C1 segment of cervical spinal cord (tissue), 14 donors: Measurements from ENCODE around the gene NEFH.
A peak's percentile ranks its signal among the peaks of the same experiment; 100 is the strongest.
"Not testable (repeated sequence)": the region's sequence is repeated elsewhere in the genome, so short reads cannot be mapped to it uniquely, and the experiment has no call there.

ENCODE experiments used
- DNase-seq, 14 donors: peaks; one replicate each; lab custom pipeline; 2025; lab: John Stamatoyannopoulos, UW

NEFH gene, protein sequence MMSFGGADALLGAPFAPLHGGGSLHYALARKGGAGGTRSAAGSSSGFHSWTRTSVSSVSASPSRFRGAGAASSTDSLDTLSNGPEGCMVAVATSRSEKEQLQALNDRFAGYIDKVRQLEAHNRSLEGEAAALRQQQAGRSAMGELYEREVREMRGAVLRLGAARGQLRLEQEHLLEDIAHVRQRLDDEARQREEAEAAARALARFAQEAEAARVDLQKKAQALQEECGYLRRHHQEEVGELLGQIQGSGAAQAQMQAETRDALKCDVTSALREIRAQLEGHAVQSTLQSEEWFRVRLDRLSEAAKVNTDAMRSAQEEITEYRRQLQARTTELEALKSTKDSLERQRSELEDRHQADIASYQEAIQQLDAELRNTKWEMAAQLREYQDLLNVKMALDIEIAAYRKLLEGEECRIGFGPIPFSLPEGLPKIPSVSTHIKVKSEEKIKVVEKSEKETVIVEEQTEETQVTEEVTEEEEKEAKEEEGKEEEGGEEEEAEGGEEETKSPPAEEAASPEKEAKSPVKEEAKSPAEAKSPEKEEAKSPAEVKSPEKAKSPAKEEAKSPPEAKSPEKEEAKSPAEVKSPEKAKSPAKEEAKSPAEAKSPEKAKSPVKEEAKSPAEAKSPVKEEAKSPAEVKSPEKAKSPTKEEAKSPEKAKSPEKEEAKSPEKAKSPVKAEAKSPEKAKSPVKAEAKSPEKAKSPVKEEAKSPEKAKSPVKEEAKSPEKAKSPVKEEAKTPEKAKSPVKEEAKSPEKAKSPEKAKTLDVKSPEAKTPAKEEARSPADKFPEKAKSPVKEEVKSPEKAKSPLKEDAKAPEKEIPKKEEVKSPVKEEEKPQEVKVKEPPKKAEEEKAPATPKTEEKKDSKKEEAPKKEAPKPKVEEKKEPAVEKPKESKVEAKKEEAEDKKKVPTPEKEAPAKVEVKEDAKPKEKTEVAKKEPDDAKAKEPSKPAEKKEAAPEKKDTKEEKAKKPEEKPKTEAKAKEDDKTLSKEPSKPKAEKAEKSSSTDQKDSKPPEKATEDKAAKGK

GRCh38 chr22:29479417-29480261, at the start of gene NEFH:
Gene NEFH (plus strand): TSS chr22:29480218. CDS start chr22:29480263, 45 bp downstream.
- no peak for DNase-seq

GRCh38 chr22:29431986-29432385, 48.0 kb upstream of the NEFH start:
- DNase-seq: no peak

GRCh38 chr22:29433856-29434255, 46.2 kb upstream of the NEFH start:
- DNase-seq: no peak

GRCh38 chr22:29434288-29434687, 45.7 kb upstream of the NEFH start:
- DNase-seq: no peak

- DNase-seq: no peak
Observed at GRCh38 chr22:29435236-29436136, 44.5 kb upstream of the NEFH start.

GRCh38 chr22:29438283-29438682, 41.7 kb upstream of the NEFH start, which contains the start of gene RFPL1:
Gene RFPL1 (plus strand): TSS chr22:29438583.
- DNase-seq: not testable (repeated sequence)

DNA sequence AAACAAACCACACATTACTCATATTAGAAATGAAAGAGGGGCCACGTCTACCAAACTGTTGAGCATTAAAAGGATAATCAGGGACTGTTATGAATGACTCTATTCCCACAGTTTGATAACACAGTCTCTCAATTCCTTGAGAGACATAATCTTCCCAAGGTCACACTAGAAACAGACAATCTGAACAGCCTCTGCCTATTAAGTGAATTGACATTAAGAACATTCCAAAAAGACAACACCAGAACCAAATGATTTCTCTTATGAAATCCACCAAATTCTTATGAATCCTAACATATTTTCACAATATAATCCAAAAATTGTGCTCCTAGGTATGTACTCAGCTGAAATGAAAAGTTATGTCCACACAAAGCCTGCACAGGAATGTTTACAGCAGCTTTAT, 37.0 kb upstream of the NEFH start:
- DNase-seq: no peak

- DNase-seq: no peak
Observed at GRCh38 chr22:29443452-29443851, 36.6 kb upstream of the NEFH start.

- no peak for DNase-seq
Observed at GRCh38 chr22:29443861-29444792, 35.9 kb upstream of the NEFH start.

DNA sequence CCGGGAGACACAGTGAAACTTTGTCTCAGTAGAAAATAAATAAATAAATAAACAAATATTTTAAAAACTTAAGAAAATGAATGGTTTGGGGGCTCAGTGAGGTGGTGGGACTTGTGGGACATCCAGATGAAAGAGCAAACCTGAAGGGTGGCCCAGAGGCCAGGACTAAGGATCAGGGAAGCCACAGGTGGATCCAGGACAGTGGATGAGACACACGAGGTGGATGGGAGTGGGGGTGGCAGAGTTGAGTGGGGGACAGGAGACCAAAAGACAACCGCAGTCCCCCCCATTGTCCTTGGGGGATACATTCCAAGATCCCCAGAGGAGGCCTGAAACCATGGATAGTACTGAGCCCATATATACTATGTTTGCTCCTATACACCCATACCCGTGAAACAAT, 34.5 kb upstream of the NEFH start:
- DNase-seq: no peak

DNA sequence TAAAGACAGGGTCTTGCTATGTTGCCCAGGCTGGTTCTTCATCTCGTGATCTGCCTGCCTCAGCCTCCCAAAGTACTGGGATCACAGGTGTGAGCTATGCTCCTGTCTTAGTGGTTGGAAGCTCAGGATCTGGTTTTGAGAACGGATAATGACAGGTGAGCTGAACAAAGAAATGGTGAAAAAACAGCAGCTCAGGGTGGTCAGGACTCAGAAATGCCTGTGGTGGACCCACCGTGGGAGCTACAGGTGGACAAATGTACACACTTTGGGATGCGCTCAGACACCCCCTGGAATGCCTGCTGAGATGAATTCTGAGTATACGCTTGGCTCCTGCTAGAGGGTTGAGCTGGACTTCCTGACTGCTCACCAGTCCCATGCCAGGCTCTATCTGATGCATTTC, 32.1 kb upstream of the NEFH start:
- DNase-seq: no peak

GRCh38 chr22:29449296-29449875, 30.6 kb upstream of the NEFH start:
- DNase-seq: no peak

- DNase-seq: no peak
Observed at GRCh38 chr22:29450222-29450621, 29.8 kb upstream of the NEFH start.

GRCh38 chr22:29451863-29452262, 28.2 kb upstream of the NEFH start:
- no peak for DNase-seq

DNA sequence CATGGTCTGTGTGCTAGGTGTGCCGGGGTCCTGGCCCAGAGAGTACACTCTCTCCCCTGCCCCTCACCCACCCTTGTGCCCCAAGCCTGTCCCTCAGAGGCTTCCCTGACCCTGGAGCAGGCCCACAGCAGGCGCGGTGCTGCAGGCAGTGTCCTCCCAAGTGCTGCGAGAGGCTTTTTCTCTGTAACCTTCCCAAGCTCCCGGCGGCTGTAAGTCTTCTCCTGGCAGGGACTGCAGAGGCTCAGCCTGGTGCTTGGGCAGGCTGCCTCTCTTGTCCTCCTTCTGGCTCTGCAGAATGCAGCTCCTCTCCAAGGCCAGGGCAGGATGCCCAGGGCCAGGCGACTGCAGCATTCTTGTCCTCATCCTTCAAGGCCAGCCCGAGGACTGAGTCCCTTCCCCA, 25.7 kb upstream of the NEFH start:
- DNase-seq: peak in 10 of 14 donors; percentile 12 to 96 (median 48)

DNA sequence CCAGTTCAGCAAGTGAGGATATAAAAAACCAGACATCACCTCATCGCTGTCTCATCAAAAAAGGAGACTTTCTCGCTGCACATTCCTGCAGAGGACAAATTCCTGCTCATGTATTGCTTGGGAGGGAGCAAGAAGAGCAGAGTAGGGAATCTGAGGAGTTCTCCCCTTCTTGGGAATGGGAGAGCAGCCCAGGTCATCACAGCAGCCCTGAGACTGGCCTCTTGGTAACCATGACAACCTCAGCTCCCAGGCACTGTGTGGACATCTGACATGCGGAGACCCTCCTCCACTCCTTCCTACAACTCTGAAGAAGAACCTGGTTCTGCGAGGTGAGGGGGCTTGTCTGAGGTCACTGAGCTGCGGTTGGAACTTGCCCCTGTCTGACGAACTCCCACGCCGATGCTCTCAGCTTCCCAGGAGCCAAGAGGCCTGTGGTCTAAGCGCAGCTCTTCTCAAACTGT, 23.8 kb upstream of the NEFH start:
- DNase-seq: no peak

- DNase-seq: peak in 1 of 14 donors; percentile 48
Observed at GRCh38 chr22:29457730-29458129, 22.3 kb upstream of the NEFH start.

GRCh38 chr22:29458551-29458950, 21.5 kb upstream of the NEFH start:
- no peak for DNase-seq

GRCh38 chr22:29459773-29460172, 20.2 kb upstream of the NEFH start:
- no peak for DNase-seq
